GM12801 (cell line): ENCODE data around the gene ZBTB46.

ENCODE experiments used
- CTCF ChIP-seq: IDR thresholded peaks from one replicate; pipeline ENCODE4 v1.5.1; 2011; ENCODE audit warnings: control low read depth; ENCODE audit not compliant: insufficient read length; ENCODE audit errors: extremely low read depth

Gene ZBTB46

GRCh38 chr20:63744574-63745423, 86.3 kb downstream of the ZBTB46 start:
- TF ChIP-seq CTCF: no peak

GRCh38 chr20:63744158-63744557, 86.9 kb downstream of the ZBTB46 start:
- TF ChIP-seq CTCF: no peak

- TF ChIP-seq CTCF: no peak
These were observed 87.7 kb downstream of the ZBTB46 start for GRCh38 chr20:63743210-63743970.

- TF ChIP-seq CTCF: no peak
These were observed 88.6 kb downstream of the ZBTB46 start for GRCh38 chr20:63742381-63743024.

- no peak for TF ChIP-seq CTCF
These were observed 89.2 kb downstream of the ZBTB46 start for GRCh38 chr20:63741676-63742380.

GRCh38 chr20:63741354-63741675, 89.7 kb downstream of the ZBTB46 start:
- TF ChIP-seq CTCF: no peak
